ENCODE results near the gene FBXO11. TPM values are rescaled to one million over a fixed set of nuclear protein-coding genes. Genes with fewer than 3 reads are reported as not detected.

FBXO11 gene
- total RNA-seq, 2 experiments from 2014 or later: 47.3 to 48.1 TPM

DNA sequence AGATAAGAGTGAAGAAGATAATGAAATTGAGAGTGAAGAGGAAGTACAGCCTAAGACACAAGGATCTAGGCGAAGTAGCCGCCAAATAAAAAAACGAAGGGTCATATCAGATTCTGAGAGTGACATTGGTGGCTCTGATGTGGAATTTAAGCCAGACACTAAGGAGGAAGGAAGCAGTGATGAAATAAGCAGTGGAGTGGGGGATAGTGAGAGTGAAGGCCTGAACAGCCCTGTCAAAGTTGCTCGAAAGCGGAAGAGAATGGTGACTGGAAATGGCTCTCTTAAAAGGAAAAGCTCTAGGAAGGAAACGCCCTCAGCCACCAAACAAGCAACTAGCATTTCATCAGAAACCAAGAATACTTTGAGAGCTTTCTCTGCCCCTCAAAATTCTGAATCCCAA, 107.7 kb downstream of the FBXO11 start:
- ChIA-PET POLR2A (interaction anchor here (2.1 kb wide), 1 partner anchor 15 kb away, joined by 14 read pairs; the partner anchor contains the start of gene MSH6), CTCF (interaction anchor here (1.9 kb wide), 1 partner anchor 13 kb away, joined by 5 read pairs; no protein-coding TSS in a partner anchor)
- peaks cover 78% of the 10 kb centered on the region for H3K36me3 Mint-ChIP-seq (ENCODE audit: low read depth)
- intact Hi-C loops (cut with micrococcal nuclease): no loop called here
- DNase-seq (no peak), ATAC-seq (no peak)
- H3K4me3 Mint-ChIP-seq: no peak overlapping the region
- TF ChIP-seq, protein P1, sequence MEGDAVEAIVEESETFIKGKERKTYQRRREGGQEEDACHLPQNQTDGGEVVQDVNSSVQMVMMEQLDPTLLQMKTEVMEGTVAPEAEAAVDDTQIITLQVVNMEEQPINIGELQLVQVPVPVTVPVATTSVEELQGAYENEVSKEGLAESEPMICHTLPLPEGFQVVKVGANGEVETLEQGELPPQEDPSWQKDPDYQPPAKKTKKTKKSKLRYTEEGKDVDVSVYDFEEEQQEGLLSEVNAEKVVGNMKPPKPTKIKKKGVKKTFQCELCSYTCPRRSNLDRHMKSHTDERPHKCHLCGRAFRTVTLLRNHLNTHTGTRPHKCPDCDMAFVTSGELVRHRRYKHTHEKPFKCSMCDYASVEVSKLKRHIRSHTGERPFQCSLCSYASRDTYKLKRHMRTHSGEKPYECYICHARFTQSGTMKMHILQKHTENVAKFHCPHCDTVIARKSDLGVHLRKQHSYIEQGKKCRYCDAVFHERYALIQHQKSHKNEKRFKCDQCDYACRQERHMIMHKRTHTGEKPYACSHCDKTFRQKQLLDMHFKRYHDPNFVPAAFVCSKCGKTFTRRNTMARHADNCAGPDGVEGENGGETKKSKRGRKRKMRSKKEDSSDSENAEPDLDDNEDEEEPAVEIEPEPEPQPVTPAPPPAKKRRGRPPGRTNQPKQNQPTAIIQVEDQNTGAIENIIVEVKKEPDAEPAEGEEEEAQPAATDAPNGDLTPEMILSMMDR (IDR thresholded peaks at IDR 0.05): no peak
- H3K27ac Mint-ChIP-seq: no peak overlapping the region
- H3K4me1 Mint-ChIP-seq (ENCODE audit: low read depth): no peaks in the 10 kb centered on the region
- H3K9me3 Mint-ChIP-seq: peaks cover 8% of the 10 kb centered on the region
- H3K27me3 Mint-ChIP-seq: no peaks in the 10 kb centered on the region

DNA sequence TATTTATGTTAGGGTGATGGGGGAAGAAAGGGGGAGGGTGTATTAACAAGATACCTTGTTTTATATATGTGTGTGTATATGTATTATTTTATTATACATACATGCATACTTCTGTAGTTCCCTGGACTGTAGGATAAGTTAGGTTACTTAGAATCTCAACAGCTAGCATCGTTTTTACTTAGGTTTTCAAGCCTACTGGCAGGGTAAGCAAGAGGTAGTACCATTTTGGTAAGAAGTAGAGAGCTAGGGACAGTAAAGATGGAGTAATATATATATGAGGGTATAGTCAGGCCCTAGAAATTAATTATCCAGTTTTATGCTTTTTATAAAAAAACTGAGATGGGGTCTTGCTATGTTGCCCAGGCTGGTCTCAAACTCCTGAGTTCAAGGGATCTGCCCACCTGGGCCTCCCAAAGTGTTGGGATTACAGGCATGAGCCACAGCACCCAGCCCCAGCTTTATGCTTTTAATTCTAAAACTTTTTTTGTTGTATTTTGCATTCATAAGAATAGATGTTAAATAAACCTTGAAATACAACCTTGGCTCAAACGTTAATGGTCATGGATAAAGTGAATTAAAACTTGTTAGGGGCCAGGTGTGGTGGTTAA, 110.1 kb downstream of the FBXO11 start:
- intact Hi-C loops (cut with micrococcal nuclease): no loop called here
- H3K27ac Mint-ChIP-seq: no peak overlapping the region
- no peaks in the 10 kb centered on the region for H3K9me3 Mint-ChIP-seq
- no peaks in the 10 kb centered on the region for H3K27me3 Mint-ChIP-seq
- ATAC-seq: no peak
- CTCF ChIA-PET: interaction anchor here (1.1 kb wide), 1 partner anchor 29 kb away, joined by 3 read pairs; no protein-coding TSS in a partner anchor
- TF ChIP-seq, protein P1 (IDR thresholded peaks at IDR 0.05): no peak
- no peak overlapping the region for H3K4me3 Mint-ChIP-seq
- H3K36me3 Mint-ChIP-seq (ENCODE audit: low read depth): peaks cover 67% of the 10 kb centered on the region
- H3K4me1 Mint-ChIP-seq (ENCODE audit: low read depth): peaks cover 4% of the 10 kb centered on the region
- POLR2A ChIA-PET: interaction anchor here (0.7 to 4.1 kb wide), 4 partner anchors 9 to 529 kb away, joined by 3 to 18 read pairs (median 7); partner anchors contain the start of gene MSH6
- DNase-seq: no peak

DNA sequence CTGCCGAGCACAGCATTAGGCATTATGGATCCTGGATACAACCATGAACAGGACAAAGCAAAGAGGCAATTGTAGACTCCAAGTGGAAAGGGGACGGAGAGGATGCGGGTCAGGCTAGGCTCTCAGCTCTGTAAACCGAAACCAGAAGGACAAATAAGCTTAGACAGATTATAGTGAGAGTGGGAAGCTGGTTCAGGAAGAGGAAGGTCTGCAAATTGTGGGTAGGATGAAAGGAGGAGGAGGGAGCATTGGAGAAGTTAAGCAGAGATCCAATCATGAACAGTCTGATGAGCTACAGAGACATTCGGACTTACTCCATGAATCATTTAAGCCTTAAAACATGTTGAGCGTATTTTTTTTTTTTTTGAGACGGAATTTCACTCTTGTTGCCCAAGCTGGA, 120.3 kb downstream of the FBXO11 start:
- H3K27ac Mint-ChIP-seq: peak overlapping the region; percentile 18
- peak overlapping the region; percentile 23 for H3K4me3 Mint-ChIP-seq
- POLR2A ChIA-PET: interaction anchor here (0.7 to 2.8 kb wide), 2 partner anchors 10 to 60 kb away, joined by 3 to 18 read pairs; no protein-coding TSS in a partner anchor
- intact Hi-C loops (cut with micrococcal nuclease): no loop called here
- CTCF ChIA-PET: interaction anchor here (0.7 to 0.9 kb wide), 2 partner anchors 12 to 321 kb away, joined by 3 to 5 read pairs; no protein-coding TSS in a partner anchor
- H3K36me3 Mint-ChIP-seq (ENCODE audit: low read depth): peaks cover 39% of the 10 kb centered on the region
- DNase-seq (no peak), ATAC-seq (no peak)
- TF ChIP-seq, protein P1 (IDR thresholded peaks at IDR 0.05): no peak
- no peaks in the 10 kb centered on the region for H3K27me3 Mint-ChIP-seq
- H3K4me1 Mint-ChIP-seq (ENCODE audit: low read depth): peaks cover 19% of the 10 kb centered on the region
- no peaks in the 10 kb centered on the region for H3K9me3 Mint-ChIP-seq

DNA sequence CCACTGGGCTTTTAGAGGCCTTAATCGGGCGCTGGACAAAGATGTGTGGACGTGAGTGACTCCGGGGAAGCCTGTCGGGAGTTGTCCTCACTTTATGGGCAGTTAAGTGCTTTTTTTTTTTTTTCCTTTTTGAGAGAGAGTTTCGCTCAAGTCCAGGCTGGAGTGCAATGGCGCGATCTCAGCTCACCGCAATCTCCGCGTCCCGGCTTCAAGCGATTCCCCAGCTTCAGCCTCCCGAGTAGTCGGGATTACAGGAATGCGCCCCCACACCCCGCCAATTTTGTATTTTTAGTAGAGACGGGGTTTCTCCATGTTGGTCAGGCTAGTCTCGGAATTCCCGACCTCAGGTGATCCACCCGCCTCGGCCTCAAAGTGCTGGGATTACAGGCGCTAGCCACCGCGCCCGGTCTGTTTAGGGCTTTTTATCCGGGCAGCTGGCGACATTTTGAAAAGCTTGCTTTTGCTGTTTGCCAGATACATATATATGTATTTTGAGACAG, 121.9 kb downstream of the FBXO11 start:
- no peak for ATAC-seq
- POLR2A ChIA-PET: interaction anchor here (2.4 to 2.5 kb wide), 3 partner anchors 10 to 18 kb away, joined by 9 to 15 read pairs (median 14); no protein-coding TSS in a partner anchor

More for the DNA sequence above, 121.9 kb downstream of the FBXO11 start:
- DNase-seq: no peak
- H3K36me3 Mint-ChIP-seq (ENCODE audit: low read depth): peaks cover 30% of the 10 kb centered on the region
- H3K9me3 Mint-ChIP-seq: no peaks in the 10 kb centered on the region
- no peaks in the 10 kb centered on the region for H3K27me3 Mint-ChIP-seq
- intact Hi-C loops (cut with micrococcal nuclease): no loop called here
- peaks cover 16% of the 10 kb centered on the region for H3K4me1 Mint-ChIP-seq (ENCODE audit: low read depth)
- CTCF ChIA-PET: interaction anchor here (0.9 kb wide), 1 partner anchor 9 kb away, joined by 3 read pairs; no protein-coding TSS in a partner anchor
- TF ChIP-seq, protein P1 (IDR thresholded peaks at IDR 0.05): no peak
- no peak overlapping the region for H3K27ac Mint-ChIP-seq
- H3K4me3 Mint-ChIP-seq: peak overlapping the region; percentile 88

Measured in activated CD8-positive, alpha-beta T cell treated with anti-CD3 and anti-CD28 coated beads for 36 hours (primary cell).